Measurements from ENCODE around the gene IFRD2. TPM values are rescaled to one million over a fixed set of nuclear protein-coding genes. Genes with fewer than 3 reads are reported as not detected.

Gene IFRD2
- total and polyA plus RNA-seq, 9 of the 15 experiments (the other 6 are each of a cell fraction or from before 2014, with no cell fraction given): 30.5 to 115 (median 52.8) TPM

- TF ChIP-seq MITF (IDR thresholded peaks at IDR 0.05) (no peak), NFATC3 (IDR thresholded peaks at IDR 0.05) (no peak), ZNF76 (CRISPR knock-in tag; IDR thresholded peaks at IDR 0.05; ENCODE audit: borderline replicate concordance) (no peak), ZBTB26 (CRISPR knock-in tag; IDR thresholded peaks at IDR 0.05) (no peak), ZBTB8A (IDR thresholded peaks at IDR 0.05; ENCODE audit: partially characterized antibody) (no peak), ZKSCAN8 (CRISPR knock-in tag; IDR thresholded peaks at IDR 0.05) (no peak), POLR2H (tag; IDR thresholded peaks at IDR 0.05; ENCODE audit: low read depth) (no peak), PCBP1 (IDR thresholded peaks at IDR 0.05; ENCODE audit: low read depth, low read length, poor library complexity, severe bottlenecking) (no peak), ZNF408 (CRISPR knock-in tag; IDR thresholded peaks at IDR 0.05; ENCODE audit: low read depth) (no peak), IFI16 (CRISPR knock-in tag; IDR thresholded peaks at IDR 0.05) (no peak), MEIS2 (IDR thresholded peaks at IDR 0.05; ENCODE audit: partially characterized antibody) (no peak), CLOCK (CRISPR knock-in tag; IDR thresholded peaks at IDR 0.05; ENCODE audit: borderline replicate concordance) (no peak), CXXC5 (CRISPR knock-in tag; IDR thresholded peaks at IDR 0.05) (peak; percentile 34; the same call in 1 of the 2 replicates), CC2D1A (IDR thresholded peaks at IDR 0.05) (no peak), ZNF695 (CRISPR knock-in tag; IDR thresholded peaks at IDR 0.05) (no peak), DEAF1 (CRISPR knock-in tag; IDR thresholded peaks at IDR 0.05) (no peak), ZNF707 (CRISPR knock-in tag; conservative IDR thresholded peaks at IDR 0.05) (no peak), MNT (conservative IDR thresholded peaks at IDR 0.05) (peak; percentile 47 to 68; a peak in 2 of 4 replicates), SETDB1 (IDR thresholded peaks at IDR 0.05; ENCODE audit: low read length) (no peak)
These were observed 48.5 kb upstream of the IFRD2 start, which contains the start of gene RASSF1 (continued) for GRCh38 chr3:50340448-50341329.
